Gastrocnemius medialis (tissue), 4 donors: Measurements from ENCODE around the gene MFAP2. TPM values are rescaled to one million over a fixed set of nuclear protein-coding genes. Genes with fewer than 3 reads are reported as not detected.

Experiments used
- ATAC-seq, 2 donors: fragments of 150-250 bp; one replicate each; pipeline ENCODE4 v1.9.1; 2016
- DNase-seq, 2 donors: peaks; one replicate each; pipeline ENCODE4 v3.0.0-alpha.2; 2019
- H3K27ac ChIP-seq, 4 donors: fragments of 200-600 bp; sonication (generic); 1 replicate in 1 of 4; 2 replicates in 3 of 4; pipeline ENCODE4 v1.5.1; 2016 to 2018; ENCODE audit warnings: mild to moderate bottlenecking in 2 of 4, moderate library complexity in 1 of 4
- H3K27me3 ChIP-seq, 3 donors: fragments of 200-600 bp; sonication (generic) in 2 of 3; 1 replicate in 1 of 3; 2 replicates in 2 of 3; pipeline versions ENCODE4 v1.5.1 to v1.6.0; 2016 to 2019; ENCODE audit warnings: mild to moderate bottlenecking in 1 of 3, moderate library complexity in 1 of 3
- H3K36me3 ChIP-seq, 2 donors: fragments of 200-600 bp; sonication (generic) in 1 of 2; one replicate each; pipeline ENCODE4 v1.5.1; 2017 to 2018
- H3K4me1 ChIP-seq, 2 donors: fragments of 200-600 bp; sonication (generic) in 1 of 2; one replicate each; pipeline ENCODE4 v1.5.1; 2016 to 2017; ENCODE audit warnings: mild to moderate bottlenecking in 2 of 2
- H3K4me3 ChIP-seq, 4 donors: fragments of 200-600 bp; sonication (generic) in 3 of 4; 1 replicate in 1 of 4; 2 replicates in 3 of 4; pipeline ENCODE4 v1.5.1; 2016 to 2019; ENCODE audit warnings: mild to moderate bottlenecking in 2 of 4
- H3K9me3 ChIP-seq, 3 donors: fragments of 200-600 bp; sonication (generic) in 2 of 3; 1 replicate in 1 of 3; 2 replicates in 2 of 3; pipeline ENCODE4 v1.5.1; 2016 to 2019
- CTCF ChIP-seq, 5 experiments: fragments of 450-650 bp in 3 of 5; fragments of 200-600 bp in 2 of 5; sonication (generic) in 2 of 5; IDR thresholded peaks in 4 of 5; conservative IDR thresholded peaks in 1 of 5; 1 replicate in 4 of 5; 2 replicates in 1 of 5; pipeline ENCODE4 v1.5.1; 2016 to 2019; ENCODE audit warnings: antibody characterized with exemption in 5 of 5, mild to moderate bottlenecking in 3 of 5, moderate library complexity in 3 of 5
- POLR2A ChIP-seq, 2 donors: fragments of 450-650 bp; IDR thresholded peaks; one replicate each; pipeline ENCODE4 v1.6.1; 2017; ENCODE audit warnings: antibody characterized with exemption in 2 of 2, mild to moderate bottlenecking in 2 of 2, moderate library complexity in 2 of 2
- in situ Hi-C, 4 donors: fragments of 200-750 bp; cut with MboI; loops; one replicate each; pipeline versions ENCODE4 v1.15.0 to v1.8.0; 2017; ENCODE audit warnings: low sequenced_read_pairs in 4 of 4
- intact Hi-C: fragments of 100-400 bp; cut with DNase I; formaldehyde crosslinking; loops from one replicate; pipeline ENCODE4 v1.15.1; 2023; ENCODE audit warnings: low total_unique reads
- total RNA-seq, 4 donors: library from RNA; depleted of rRNA; stranded (reverse); fragments of >200 nt; gene quantifications; one replicate each; pipeline versions ENCODE4 v1.1.0 to v1.2.3, GENCODE V29; 2016

The MFAP2 gene
- total RNA-seq, 4 donors from 2014 or later = 0.34 to 1.8 (median 0.36) TPM; not detected in 1

DNA sequence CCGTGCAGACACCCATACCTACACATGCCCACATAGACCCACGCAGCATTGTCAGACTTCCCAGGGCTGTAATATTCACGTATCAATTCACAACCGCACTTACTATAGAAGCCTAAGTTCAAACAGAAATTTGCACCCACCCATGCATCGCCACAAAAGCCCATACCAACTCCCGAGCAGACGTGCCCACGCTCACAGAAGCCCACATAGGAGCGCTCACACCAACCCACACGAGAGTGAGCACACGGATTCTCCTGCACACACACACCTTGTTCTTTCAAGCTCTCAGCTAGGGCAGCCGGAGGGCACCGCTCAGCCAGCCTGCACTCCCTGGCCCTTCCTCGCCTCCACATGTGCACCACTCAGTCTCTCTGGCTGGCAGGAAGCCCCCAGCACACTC, 4.6 kb downstream of the MFAP2 start:
- ATAC-seq (no peak), DNase-seq (no peak)
- Histone ChIP-seq H3K27me3 (peaks cover 0 to 7% (median 6%) of the 10 kb centered on the region in 3 donors), H3K4me1 (no peaks in the 10 kb centered on the region), H3K36me3 (no peaks in the 10 kb centered on the region), H3K27ac (no peak overlapping the region), H3K9me3 (no peaks in the 10 kb centered on the region), H3K4me3 (no peak overlapping the region)
- intact Hi-C loops = no loop called here
- TF ChIP-seq POLR2A (IDR thresholded peaks at IDR 0.05) = no peak
- TF ChIP-seq CTCF (IDR thresholded peaks at IDR 0.05 in 4 of 5, conservative IDR thresholded peaks at IDR 0.05 in 1 of 5) = no peak
- in situ Hi-C loops = no loop called here

- no peaks in the 10 kb centered on the region for H3K36me3 ChIP-seq
- intact Hi-C loops (no loop called here), in situ Hi-C loops (no loop called here)
- H3K4me3 ChIP-seq = no peak overlapping the region
- DNase-seq (no peak), ATAC-seq (no peak)
- no peaks in the 10 kb centered on the region for H3K9me3 ChIP-seq
- TF ChIP-seq POLR2A (IDR thresholded peaks at IDR 0.05) (no peak), CTCF (IDR thresholded peaks at IDR 0.05 in 4 of 5, conservative IDR thresholded peaks at IDR 0.05 in 1 of 5) (no peak)
- H3K27ac ChIP-seq = no peak overlapping the region
- peaks cover 0 to 4% (median 0%) of the 10 kb centered on the region in 3 donors for H3K27me3 ChIP-seq
- H3K4me1 ChIP-seq = no peaks in the 10 kb centered on the region
Observed at GRCh38 chr1:16975211-16975610, 5.2 kb downstream of the MFAP2 start.

DNA sequence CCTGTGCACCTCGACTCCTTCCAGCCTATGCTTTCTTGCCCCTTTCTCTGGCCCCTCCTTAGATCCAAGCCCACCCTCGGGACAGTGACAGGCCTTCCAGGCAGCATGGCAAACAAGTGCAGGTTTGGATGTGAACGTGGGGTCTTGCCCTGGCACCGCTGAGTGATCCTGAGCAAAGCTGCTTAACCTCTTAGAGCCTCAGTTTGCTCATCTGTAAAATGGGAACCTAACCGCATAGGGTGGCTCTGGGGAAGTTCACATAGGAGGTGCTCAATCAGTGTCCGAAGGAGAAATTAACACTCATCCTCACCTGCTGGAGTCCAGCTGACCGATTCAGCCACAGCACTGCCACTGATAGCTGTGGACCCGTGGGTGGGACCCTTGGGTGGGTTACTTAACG, 7.2 kb downstream of the MFAP2 start:
- H3K27ac ChIP-seq = no peak overlapping the region
- TF ChIP-seq POLR2A (IDR thresholded peaks at IDR 0.05) = no peak
- no peak for TF ChIP-seq CTCF (IDR thresholded peaks at IDR 0.05 in 4 of 5, conservative IDR thresholded peaks at IDR 0.05 in 1 of 5)
- ATAC-seq (no peak), DNase-seq (no peak)
- no peaks in the 10 kb centered on the region for H3K4me1 ChIP-seq
- H3K4me3 ChIP-seq = no peak overlapping the region
- H3K36me3 ChIP-seq = peaks cover 0 to 7% of the 10 kb centered on the region in 2 donors
- intact Hi-C loops (no loop called here), in situ Hi-C loops (no loop called here)
- H3K27me3 ChIP-seq = no peaks in the 10 kb centered on the region
- no peaks in the 10 kb centered on the region for H3K9me3 ChIP-seq

- Histone ChIP-seq H3K4me3 (no peak overlapping the region), H3K27ac (no peak overlapping the region), H3K27me3 (no peaks in the 10 kb centered on the region), H3K36me3 (peaks cover 0 to 10% of the 10 kb centered on the region in 2 donors), H3K9me3 (no peaks in the 10 kb centered on the region), H3K4me1 (no peaks in the 10 kb centered on the region)
- TF ChIP-seq CTCF (IDR thresholded peaks at IDR 0.05 in 4 of 5, conservative IDR thresholded peaks at IDR 0.05 in 1 of 5) (no peak), POLR2A (IDR thresholded peaks at IDR 0.05) (no peak)
- ATAC-seq (no peak), DNase-seq (no peak)
- intact Hi-C loops = no loop called here
- in situ Hi-C loops = no loop called here
Observed at GRCh38 chr1:16972189-16972895, 8.1 kb downstream of the MFAP2 start.
